GM12878 (cell line): ENCODE measurements around the gene UGGT2. TPM values are rescaled to one million over a fixed set of nuclear protein-coding genes. Genes with fewer than 3 reads are reported as not detected.

Experiments used
- ATAC-seq: fragments of 200-7000 bp; cut with Tn5 transposase; 3 replicates; pipeline ENCODE4 v1.9.1; 2020; ENCODE audit warnings: mild to moderate bottlenecking, moderate library complexity
- BruUV-seq: library from RNA; stranded (reverse); fragments of 400-500 nt; replicated peaks from 2 replicates; lab custom pipeline; 2021; lab: Mats Ljungman, UMichigan
- CTCF ChIA-PET: fragments of 300-600 bp; sonication (Branson Sonifier 250); formaldehyde crosslinking; extraction: SDS; loops from one replicate; lab custom pipeline; 2021; ENCODE audit warnings: inconsistent platforms; lab: Yijun Ruan, JAX
- POLR2A ChIA-PET: fragments of 350-600 bp; formaldehyde crosslinking; extraction: SDS; loops from one replicate; lab custom pipeline; 2021; ENCODE audit warnings: inconsistent platforms; lab: Charles Lee
- RAD21 ChIA-PET: fragments of 300-600 bp; sonication (Branson Sonifier 250); formaldehyde crosslinking; loops from one replicate; lab custom pipeline; 2023; ENCODE audit warnings: antibody characterized with exemption; ENCODE audit not compliant: unreplicated experiment; lab: Charles Lee
- SMC1A ChIA-PET: fragments of 300-600 bp; sonication (Branson Sonifier 250); formaldehyde crosslinking; loops from one replicate; lab custom pipeline; 2023; ENCODE audit not compliant: unreplicated experiment, uncharacterized antibody; lab: Charles Lee
- DNase-seq: peaks from one replicate; pipeline ENCODE4 v3.0.0-alpha.2; 2011; ENCODE audit warnings: low read depth, low spot score
- FAIRE-seq: peaks from 3 replicates; lab custom pipeline; 2011; peaks lifted over from hg19 to GRCh38; lab: Jason Lieb, UNC
- H2AFZ ChIP-seq: 2 replicates; pipeline ENCODE4 v1.6.0; 2011; ENCODE audit warnings: low read depth, low read length, control low read depth; ENCODE audit not compliant: control insufficient read depth
- H3K27ac ChIP-seq: 2 replicates; pipeline ENCODE4 v1.5.1; 2011; ENCODE audit warnings: control low read depth; ENCODE audit not compliant: control insufficient read depth, insufficient read depth
- H3K27me3 ChIP-seq, 2 experiments: replicated peaks in 1 of 2; 2 replicates each; pipeline versions ENCODE4 v1.6.0 to v1.6.1; 2011; ENCODE audit warnings: low read length in 1 of 2; ENCODE audit not compliant: control insufficient read depth in 2 of 2, insufficient read depth in 2 of 2
- H3K36me3 ChIP-seq, 2 experiments: 2 replicates each; pipeline ENCODE4 v1.5.1; 2011; ENCODE audit warnings: low read length in 1 of 2; ENCODE audit not compliant: control insufficient read depth in 2 of 2, insufficient read depth in 2 of 2
- H3K4me1 ChIP-seq: 2 replicates; pipeline ENCODE4 v1.6.1; 2011; ENCODE audit warnings: mild to moderate bottlenecking, low read length, moderate library complexity, mixed read lengths; ENCODE audit not compliant: control insufficient read depth, insufficient read depth
- H3K4me2 ChIP-seq: 2 replicates; pipeline ENCODE4 v1.6.0; 2011; ENCODE audit warnings: control low read depth; ENCODE audit not compliant: control insufficient read depth, insufficient read depth
- H3K4me3 ChIP-seq: fragments of 200-600 bp; sonication (generic); 2 replicates; pipeline ENCODE4 v1.5.1; 2016
- H3K79me2 ChIP-seq: 2 replicates; pipeline ENCODE4 v1.6.0; 2011; ENCODE audit warnings: low read length; ENCODE audit not compliant: control insufficient read depth, insufficient read depth
- H3K9ac ChIP-seq: 2 replicates; pipeline ENCODE4 v1.8.0; 2011; ENCODE audit warnings: low read length, control low read depth, mixed read lengths; ENCODE audit not compliant: control insufficient read depth, insufficient read depth
- H3K9me3 ChIP-seq: replicated peaks from 3 replicates; pipeline ENCODE4 v1.5.1; 2011; ENCODE audit warnings: mild to moderate bottlenecking, low read length; ENCODE audit not compliant: control insufficient read depth, insufficient read depth
- H4K20me1 ChIP-seq: 2 replicates; pipeline ENCODE4 v1.6.0; 2011; ENCODE audit not compliant: control insufficient read depth, insufficient read depth
- BACH1 ChIP-seq: fragments of 450-650 bp; IDR thresholded peaks from 2 replicates; pipeline ENCODE4 v1.6.1; 2017; ENCODE audit warnings: mild to moderate bottlenecking, borderline replicate concordance
- CHD2 ChIP-seq: IDR thresholded peaks from 2 replicates; pipeline ENCODE4 v1.6.1; 2011; ENCODE audit warnings: low read depth, low read length, improper control_type of control experiment, borderline replicate concordance
- NBN ChIP-seq: fragments of 450-650 bp; IDR thresholded peaks from 2 replicates; pipeline ENCODE4 v1.6.1; 2016
- NFYA ChIP-seq: IDR thresholded peaks from 2 replicates; pipeline ENCODE4 v1.6.1; 2011; ENCODE audit warnings: low read depth, mild to moderate bottlenecking, low read length, improper control_type of control experiment, borderline replicate concordance
- RAD51 ChIP-seq: fragments of 450-650 bp; IDR thresholded peaks from 2 replicates; pipeline ENCODE4 v1.6.1; 2016; ENCODE audit warnings: moderate library complexity, mild to moderate bottlenecking, inconsistent platforms
- ZNF217 ChIP-seq: fragments of 450-650 bp; IDR thresholded peaks from 2 replicates; pipeline ENCODE4 v1.6.1; 2017; ENCODE audit warnings: antibody characterized with exemption, mild to moderate bottlenecking
- WGBS: methylation state at CpG from one replicate; pipeline ENCODE4 v1.1.6; 2016; ENCODE audit warnings: low lambda C conversion rate; ENCODE audit not compliant: insufficient replicate concordance, insufficient coverage; ENCODE audit errors: missing lambda C conversion rate; 5-methylcytosine and 5-hydroxymethylcytosine counted together
- in situ Hi-C: fragments of 300-500 bp; cut with MboI; formaldehyde crosslinking; loops from 9 replicates; pipeline ENCODE4 v1.14.3; 2018; ENCODE audit warnings: mixed read lengths
- intact Hi-C: fragments of 100-400 bp; cut with micrococcal nuclease; formaldehyde crosslinking; loops from one replicate; pipeline ENCODE4 v1.14.2; 2022; ENCODE audit not compliant: unreplicated experiment
- polyA plus RNA-seq, 11 experiments: library from polyadenylated mRNA; depleted of rRNA in 4 of 11; unstranded in 6 of 11; stranded (reverse) in 5 of 11; fragments of >200 nt; fragmentation: Nextera tagmentation in 4 of 11; fragmentation: Illumina TruSeq in 1 of 11; extraction: Ambion mirVana in 4 of 11; extraction: Trizol in 1 of 11; gene quantifications; 1 replicate in 1 of 11; 2 replicates in 10 of 11; pipeline versions ENCODE4 v1.2.1 to v1.2.3, GENCODE V29; 2011 to 2016; ENCODE audit warnings: inconsistent platforms in 2 of 11, missing spikeins in 2 of 11, low read depth in 1 of 11
- total RNA-seq, 4 experiments: library from RNA; depleted of rRNA in 3 of 4; stranded (reverse); fragments of >200 nt in 3 of 4; fragmentation: Illumina TruSeq in 1 of 4; extraction: Trizol in 1 of 4; gene quantifications; 2 replicates each; pipeline versions ENCODE4 v1.2.1 to v1.2.3, GENCODE V29; 2013 to 2021

The UGGT2 gene
- total and polyA plus RNA-seq, 10 of the 15 experiments (the other 5 are each of a cell fraction or from before 2014, with no cell fraction given), result 4.9 to 29.0 (median 17.3) TPM

- POLR2A ChIA-PET, result no interaction called here
- no peak for TF ChIP-seq NFYA
- Histone ChIP-seq H2AFZ (no peak overlapping the region), H4K20me1 (no peaks in the 10 kb centered on the region), H3K9me3 (no peaks in the 10 kb centered on the region; the same call in 1 of the 3 replicates), H3K4me1 (no peaks in the 10 kb centered on the region), H3K4me2 (no peak overlapping the region), H3K27me3 (no peaks in the 10 kb centered on the region), H3K27ac (no peak overlapping the region), H3K36me3 (no peaks in the 10 kb centered on the region), H3K4me3 (no peak overlapping the region), H3K79me2 (no peaks in the 10 kb centered on the region), H3K9ac (no peak overlapping the region)
- no peak for FAIRE-seq
- RAD21 ChIA-PET, result no interaction called here
- no TSS peak for BruUV-seq
- SMC1A ChIA-PET, result no interaction called here
- 89% methylated on average over 1 of the region's 1 CpG for WGBS
- DNase-seq, result no peak
- in situ Hi-C loops (no loop called here), intact Hi-C loops (no loop called here)
- ATAC-seq, result no peak
- CTCF ChIA-PET, result interaction anchor here (0.9 kb wide), 1 partner anchor 26 kb away, joined by 3 read pairs; no protein-coding TSS in a partner anchor
Measured at GRCh38 chr13:95814495-95814894, 238.7 kb downstream of the UGGT2 start.

- TF ChIP-seq BACH1, result no peak
- no peak for TF ChIP-seq CHD2
- TF ChIP-seq RAD51, result no peak
- TF ChIP-seq NBN, result no peak
- TF ChIP-seq ZNF217, result no peak
- intact Hi-C loops, result no loop called here
Measured at GRCh38 chr13:95813139-95813538, 240.1 kb downstream of the UGGT2 start.

More at GRCh38 chr13:95813139-95813538, 240.1 kb downstream of the UGGT2 start:
- no TSS peak for BruUV-seq
- Histone ChIP-seq H3K9ac (no peak overlapping the region), H3K27ac (no peak overlapping the region), H3K9me3 (no peaks in the 10 kb centered on the region; the same call in 1 of the 3 replicates), H4K20me1 (no peaks in the 10 kb centered on the region), H3K79me2 (no peaks in the 10 kb centered on the region), H3K4me2 (no peak overlapping the region), H3K4me1 (no peaks in the 10 kb centered on the region), H3K4me3 (no peak overlapping the region), H3K36me3 (no peaks in the 10 kb centered on the region), H2AFZ (no peak overlapping the region), H3K27me3 (no peaks in the 10 kb centered on the region)
- ChIA-PET POLR2A (no interaction called here), RAD21 (no interaction called here), CTCF (no interaction called here), SMC1A (interaction anchor here (1.5 kb wide), 1 partner anchor 17 kb away, joined by 4 read pairs; no protein-coding TSS in a partner anchor)
- ATAC-seq, result no peak
- no peak for FAIRE-seq
- no peak for DNase-seq
- in situ Hi-C loops, result no loop called here
- 43% methylated on average over 3 of the region's 3 CpGs for WGBS
